DOHH2 (cell line): ENCODE data around the gene SUGCT.

Experiments
- CTCF ChIP-seq: fragments of 200-600 bp; sonication (generic); IDR thresholded peaks from one replicate; pipeline ENCODE4 v1.5.1; 2014; ENCODE audit warnings: antibody characterized with exemption, mild to moderate bottlenecking, low read depth, low read length; ENCODE audit not compliant: poor library complexity, severe bottlenecking
- EZH2phosphoT487 ChIP-seq: fragments of 200-600 bp; sonication (generic); IDR thresholded peaks from 2 replicates; pipeline ENCODE4 v1.6.1; 2017; ENCODE audit warnings: borderline replicate concordance, mild to moderate bottlenecking, antibody characterized with exemption, low read length, moderate library complexity, mixed read lengths

- peak; percentile 38 for TF ChIP-seq CTCF
- no peak for TF ChIP-seq EZH2phosphoT487
Observed at GRCh38 chr7:40447345-40447744, 312.5 kb downstream of the SUGCT start.
